HG03060 (cell line): ENCODE data around the gene BMAL1.
"Not testable (repeated sequence)": the region's sequence is repeated elsewhere in the genome, so short reads cannot be mapped to it uniquely, and the experiment has no call there.

ENCODE experiments used
- ATAC-seq: cut with Tn5 transposase; IDR thresholded peaks from one replicate; pipeline ENCODE4 v1.9.1; 2021; ENCODE audit warnings: low read depth, moderate number of reproducible peaks; ENCODE audit not compliant: unreplicated experiment

The BMAL1 gene

GRCh38 chr11:13436836-13437235, 159.2 kb downstream of the BMAL1 start:
- ATAC-seq = not testable (repeated sequence)
